ENCODE data around the gene HSBP1L1.

The HSBP1L1 gene

GRCh38 chr18:79930020-79930642 lies 34.3 kb upstream of the HSBP1L1 start:
- DNase-seq, result no peak

GRCh38 chr18:79931475-79931874 lies 33.0 kb upstream of the HSBP1L1 start:
- no peak for DNase-seq

GRCh38 chr18:79932907-79933306 lies 31.5 kb upstream of the HSBP1L1 start:
- DNase-seq, result no peak

GRCh38 chr18:79933765-79934164 lies 30.7 kb upstream of the HSBP1L1 start:
- no peak for DNase-seq

GRCh38 chr18:79934311-79935097 lies 29.9 kb upstream of the HSBP1L1 start:
- no peak for DNase-seq

- no peak for DNase-seq
These were observed 29.4 kb upstream of the HSBP1L1 start for GRCh38 chr18:79935098-79935480.

- DNase-seq, result no peak
These were observed 28.9 kb upstream of the HSBP1L1 start for GRCh38 chr18:79935499-79935898.

- DNase-seq, result no peak
These were observed 28.5 kb upstream of the HSBP1L1 start for GRCh38 chr18:79935925-79936324.

- no peak for DNase-seq
These were observed 27.8 kb upstream of the HSBP1L1 start for GRCh38 chr18:79936641-79937040.

GRCh38 chr18:79937103-79937860 lies 27.2 kb upstream of the HSBP1L1 start:
- no peak for DNase-seq

GRCh38 chr18:79938196-79938595 lies 26.2 kb upstream of the HSBP1L1 start:
- no peak for DNase-seq

GRCh38 chr18:79939096-79939495 lies 25.3 kb upstream of the HSBP1L1 start:
- DNase-seq, result no peak

GRCh38 chr18:79940126-79940813 lies 24.2 kb upstream of the HSBP1L1 start:
- DNase-seq, result no peak

- DNase-seq, result no peak
These were observed 23.5 kb upstream of the HSBP1L1 start for GRCh38 chr18:79940814-79941472.

GRCh38 chr18:79941473-79942119 lies 22.8 kb upstream of the HSBP1L1 start:
- no peak for DNase-seq

- DNase-seq, result no peak
These were observed 22.2 kb upstream of the HSBP1L1 start for GRCh38 chr18:79942211-79942610.

- no peak for DNase-seq
These were observed 21.4 kb upstream of the HSBP1L1 start for GRCh38 chr18:79942786-79943607.

GRCh38 chr18:79943608-79944125 lies 20.8 kb upstream of the HSBP1L1 start:
- DNase-seq, result no peak

- DNase-seq, result peak; percentile 20
These were observed 20.2 kb upstream of the HSBP1L1 start for GRCh38 chr18:79944126-79944731.

- DNase-seq, result no peak
These were observed 19.7 kb upstream of the HSBP1L1 start for GRCh38 chr18:79944746-79945117.

Data from CD4-positive, alpha-beta T cell treated with Interleukin-6 for 4 hours (primary cell).